Suprapubic skin (tissue), 4 donors: ENCODE results near the gene TTLL5.

Source experiments
- EP300 ChIP-seq: sonication (generic); formaldehyde crosslinking; IDR thresholded peaks from one replicate; pipeline ENCODE4 v1.6.1; 2017; ENCODE audit warnings: antibody characterized with exemption
- POLR2A ChIP-seq, 2 donors: fragments of 450-650 bp; IDR thresholded peaks; one replicate each; pipeline ENCODE4 v1.6.1; 2017; ENCODE audit warnings: antibody characterized with exemption in 2 of 2, mild to moderate bottlenecking in 2 of 2, moderate library complexity in 2 of 2
- POLR2AphosphoS5 ChIP-seq, 3 donors: sonication (generic); formaldehyde crosslinking; IDR thresholded peaks; one replicate each; pipeline ENCODE4 v1.6.1; 2017; ENCODE audit warnings: antibody characterized with exemption in 3 of 3
- TF ChIP-seq, protein P1 (sequence below), 2 donors: fragments of 200-600 bp in 1 of 2; fragments of 450-650 bp in 1 of 2; sonication (generic) in 1 of 2; IDR thresholded peaks; one replicate each; pipeline ENCODE4 v1.5.1; 2016 to 2019; ENCODE audit warnings: antibody characterized with exemption in 2 of 2, mild to moderate bottlenecking in 1 of 2, moderate library complexity in 1 of 2

DNA sequence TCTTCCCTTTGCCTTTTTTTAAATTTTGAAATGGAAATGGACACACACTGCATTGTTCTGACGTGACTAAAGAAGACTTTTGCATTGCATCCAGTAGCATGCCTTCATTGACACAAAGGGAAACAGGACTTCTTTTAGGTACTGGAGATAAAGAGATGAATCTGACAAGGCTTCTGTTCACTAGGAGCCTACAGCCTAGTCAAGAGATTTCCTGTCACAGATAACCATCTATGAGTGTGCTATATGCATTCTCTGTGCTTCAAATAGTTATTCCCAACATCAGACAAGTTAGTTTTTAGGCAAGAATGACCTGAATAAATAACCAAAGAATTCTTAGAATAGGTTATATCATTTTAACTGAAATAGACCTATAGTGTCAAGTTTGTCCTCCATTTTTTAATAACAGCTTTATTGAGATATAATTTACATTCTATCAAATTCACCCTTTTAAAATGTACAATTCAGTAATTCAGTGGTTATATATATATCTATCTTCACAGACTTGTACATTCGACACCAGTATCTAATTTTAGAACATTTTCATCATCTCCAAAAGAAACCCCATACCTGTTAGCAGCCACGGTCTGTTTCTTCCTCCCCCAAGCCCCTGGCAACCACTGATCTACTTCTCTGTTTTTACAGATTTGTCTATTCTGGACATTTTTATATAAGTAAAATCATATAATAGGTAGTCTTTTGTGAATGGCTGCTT lies 122.7 kb downstream of the TTLL5 start:
- TF ChIP-seq, protein P1, sequence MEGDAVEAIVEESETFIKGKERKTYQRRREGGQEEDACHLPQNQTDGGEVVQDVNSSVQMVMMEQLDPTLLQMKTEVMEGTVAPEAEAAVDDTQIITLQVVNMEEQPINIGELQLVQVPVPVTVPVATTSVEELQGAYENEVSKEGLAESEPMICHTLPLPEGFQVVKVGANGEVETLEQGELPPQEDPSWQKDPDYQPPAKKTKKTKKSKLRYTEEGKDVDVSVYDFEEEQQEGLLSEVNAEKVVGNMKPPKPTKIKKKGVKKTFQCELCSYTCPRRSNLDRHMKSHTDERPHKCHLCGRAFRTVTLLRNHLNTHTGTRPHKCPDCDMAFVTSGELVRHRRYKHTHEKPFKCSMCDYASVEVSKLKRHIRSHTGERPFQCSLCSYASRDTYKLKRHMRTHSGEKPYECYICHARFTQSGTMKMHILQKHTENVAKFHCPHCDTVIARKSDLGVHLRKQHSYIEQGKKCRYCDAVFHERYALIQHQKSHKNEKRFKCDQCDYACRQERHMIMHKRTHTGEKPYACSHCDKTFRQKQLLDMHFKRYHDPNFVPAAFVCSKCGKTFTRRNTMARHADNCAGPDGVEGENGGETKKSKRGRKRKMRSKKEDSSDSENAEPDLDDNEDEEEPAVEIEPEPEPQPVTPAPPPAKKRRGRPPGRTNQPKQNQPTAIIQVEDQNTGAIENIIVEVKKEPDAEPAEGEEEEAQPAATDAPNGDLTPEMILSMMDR (IDR thresholded peaks at IDR 0.05), result no peak
- no peak for TF ChIP-seq EP300
- TF ChIP-seq POLR2A (IDR thresholded peaks at IDR 0.05), result no peak
- TF ChIP-seq POLR2AphosphoS5 (IDR thresholded peaks at IDR 0.05), result no peak
